SK-N-MC (cell line): ENCODE results near the gene CD2AP.

Experiments used
- EZH2 ChIP-seq: fragments of 200-600 bp; sonication (generic); IDR thresholded peaks from one replicate; pipeline ENCODE4 v1.6.1; 2017; ENCODE audit warnings: antibody characterized with exemption
- FOXP2 ChIP-seq: optimal IDR thresholded peaks from 2 replicates; pipeline ENCODE3; 2011; ENCODE audit warnings: mild to moderate bottlenecking, moderate library complexity; ENCODE audit not compliant: insufficient read depth; ENCODE audit errors: extremely low read length, control extremely low read depth

- no peak for TF ChIP-seq EZH2
- TF ChIP-seq FOXP2: no peak
Measured at GRCh38 chr6:47648031-47648430, 170.4 kb downstream of the CD2AP start.
